DOHH2 (cell line): ENCODE results near the gene MRC1.

ENCODE experiments used
- EZH2phosphoT487 ChIP-seq: fragments of 200-600 bp; sonication (generic); IDR thresholded peaks from 2 replicates; pipeline ENCODE4 v1.6.1; 2017; ENCODE audit warnings: borderline replicate concordance, mild to moderate bottlenecking, antibody characterized with exemption, low read length, moderate library complexity, mixed read lengths
- TF ChIP-seq, protein P1 (sequence below): fragments of 200-600 bp; sonication (generic); IDR thresholded peaks from one replicate; pipeline ENCODE4 v1.5.1; 2014; ENCODE audit warnings: antibody characterized with exemption, mild to moderate bottlenecking, low read depth, low read length; ENCODE audit not compliant: poor library complexity, severe bottlenecking

DNA sequence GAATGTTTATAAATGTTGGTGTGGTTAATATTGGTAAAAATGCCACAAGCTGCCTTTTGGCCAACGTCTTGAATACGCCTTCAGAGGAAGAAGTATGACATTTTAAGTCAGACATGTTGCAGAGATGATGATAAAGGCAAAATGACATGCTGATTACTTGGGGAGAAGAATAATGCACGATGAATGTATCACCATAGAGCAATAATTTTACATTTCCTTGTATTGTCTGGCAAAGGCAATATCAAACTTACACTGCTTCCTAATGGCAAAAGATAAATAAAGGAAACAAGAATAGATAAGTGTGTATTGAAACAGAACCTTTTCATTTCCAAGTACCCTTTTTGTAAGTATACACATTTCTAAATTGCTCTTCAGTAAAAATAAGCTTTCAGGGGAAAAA lies 8.6 kb downstream of the MRC1 start:
- TF ChIP-seq, protein P1, sequence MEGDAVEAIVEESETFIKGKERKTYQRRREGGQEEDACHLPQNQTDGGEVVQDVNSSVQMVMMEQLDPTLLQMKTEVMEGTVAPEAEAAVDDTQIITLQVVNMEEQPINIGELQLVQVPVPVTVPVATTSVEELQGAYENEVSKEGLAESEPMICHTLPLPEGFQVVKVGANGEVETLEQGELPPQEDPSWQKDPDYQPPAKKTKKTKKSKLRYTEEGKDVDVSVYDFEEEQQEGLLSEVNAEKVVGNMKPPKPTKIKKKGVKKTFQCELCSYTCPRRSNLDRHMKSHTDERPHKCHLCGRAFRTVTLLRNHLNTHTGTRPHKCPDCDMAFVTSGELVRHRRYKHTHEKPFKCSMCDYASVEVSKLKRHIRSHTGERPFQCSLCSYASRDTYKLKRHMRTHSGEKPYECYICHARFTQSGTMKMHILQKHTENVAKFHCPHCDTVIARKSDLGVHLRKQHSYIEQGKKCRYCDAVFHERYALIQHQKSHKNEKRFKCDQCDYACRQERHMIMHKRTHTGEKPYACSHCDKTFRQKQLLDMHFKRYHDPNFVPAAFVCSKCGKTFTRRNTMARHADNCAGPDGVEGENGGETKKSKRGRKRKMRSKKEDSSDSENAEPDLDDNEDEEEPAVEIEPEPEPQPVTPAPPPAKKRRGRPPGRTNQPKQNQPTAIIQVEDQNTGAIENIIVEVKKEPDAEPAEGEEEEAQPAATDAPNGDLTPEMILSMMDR, result no peak
- TF ChIP-seq EZH2phosphoT487, result no peak
